GM12875 (cell line): Measurements from ENCODE around the gene SLC6A3.
"Not testable (repeated sequence)": the region's sequence is repeated elsewhere in the genome, so short reads cannot be mapped to it uniquely, and the experiment has no call there.

Source experiments
- H3K4me3 ChIP-seq: one replicate; pipeline ENCODE4 v1.5.1; 2011; ENCODE audit warnings: low read depth, low read length, control low read depth
- TF ChIP-seq, protein P1 (sequence below): IDR thresholded peaks from 2 replicates; pipeline ENCODE4 v1.5.1; 2011; ENCODE audit warnings: low read depth, mild to moderate bottlenecking, control low read depth, inconsistent platforms, low read length, moderate library complexity, borderline replicate concordance; ENCODE audit not compliant: insufficient read depth

Gene SLC6A3

DNA sequence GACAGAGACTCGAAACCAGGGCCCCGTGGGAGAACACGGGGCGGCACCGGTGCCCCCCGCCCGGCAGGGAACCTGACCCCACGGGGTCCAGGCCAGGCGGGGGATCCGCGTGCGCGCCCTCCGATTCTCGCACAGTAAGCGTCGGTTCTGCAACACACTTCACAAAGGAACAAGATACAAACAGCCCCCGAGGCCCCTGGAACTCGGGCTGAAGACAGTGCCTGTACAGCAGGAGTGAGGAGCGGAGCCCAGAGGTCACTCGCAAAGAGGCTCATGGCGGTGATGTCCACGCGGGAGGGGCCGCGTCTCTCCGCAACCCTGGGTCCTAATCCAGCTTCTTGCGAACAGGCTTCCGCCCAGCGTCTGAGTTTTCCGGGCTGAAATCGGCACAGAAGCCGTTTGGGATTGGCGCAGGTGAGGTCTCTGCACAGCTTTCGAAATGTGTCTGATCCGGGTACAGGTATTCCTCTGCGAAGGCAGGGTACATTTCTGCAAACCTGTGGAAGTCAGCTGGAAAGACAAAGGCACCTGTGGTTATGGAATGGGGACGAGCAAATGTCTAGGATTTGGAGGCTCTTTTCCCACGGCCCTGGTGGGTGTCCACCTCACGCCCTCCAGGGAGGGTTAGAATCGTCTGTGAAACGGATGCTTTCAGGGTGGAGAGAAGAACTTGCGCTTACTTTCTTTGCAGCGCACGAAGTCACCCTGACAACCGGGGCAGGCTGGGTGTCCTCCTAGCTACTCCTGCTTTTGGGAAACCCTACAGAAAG, 18.3 kb upstream of the SLC6A3 start:
- TF ChIP-seq, protein P1, sequence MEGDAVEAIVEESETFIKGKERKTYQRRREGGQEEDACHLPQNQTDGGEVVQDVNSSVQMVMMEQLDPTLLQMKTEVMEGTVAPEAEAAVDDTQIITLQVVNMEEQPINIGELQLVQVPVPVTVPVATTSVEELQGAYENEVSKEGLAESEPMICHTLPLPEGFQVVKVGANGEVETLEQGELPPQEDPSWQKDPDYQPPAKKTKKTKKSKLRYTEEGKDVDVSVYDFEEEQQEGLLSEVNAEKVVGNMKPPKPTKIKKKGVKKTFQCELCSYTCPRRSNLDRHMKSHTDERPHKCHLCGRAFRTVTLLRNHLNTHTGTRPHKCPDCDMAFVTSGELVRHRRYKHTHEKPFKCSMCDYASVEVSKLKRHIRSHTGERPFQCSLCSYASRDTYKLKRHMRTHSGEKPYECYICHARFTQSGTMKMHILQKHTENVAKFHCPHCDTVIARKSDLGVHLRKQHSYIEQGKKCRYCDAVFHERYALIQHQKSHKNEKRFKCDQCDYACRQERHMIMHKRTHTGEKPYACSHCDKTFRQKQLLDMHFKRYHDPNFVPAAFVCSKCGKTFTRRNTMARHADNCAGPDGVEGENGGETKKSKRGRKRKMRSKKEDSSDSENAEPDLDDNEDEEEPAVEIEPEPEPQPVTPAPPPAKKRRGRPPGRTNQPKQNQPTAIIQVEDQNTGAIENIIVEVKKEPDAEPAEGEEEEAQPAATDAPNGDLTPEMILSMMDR = no peak
- no peak overlapping the region for H3K4me3 ChIP-seq

DNA sequence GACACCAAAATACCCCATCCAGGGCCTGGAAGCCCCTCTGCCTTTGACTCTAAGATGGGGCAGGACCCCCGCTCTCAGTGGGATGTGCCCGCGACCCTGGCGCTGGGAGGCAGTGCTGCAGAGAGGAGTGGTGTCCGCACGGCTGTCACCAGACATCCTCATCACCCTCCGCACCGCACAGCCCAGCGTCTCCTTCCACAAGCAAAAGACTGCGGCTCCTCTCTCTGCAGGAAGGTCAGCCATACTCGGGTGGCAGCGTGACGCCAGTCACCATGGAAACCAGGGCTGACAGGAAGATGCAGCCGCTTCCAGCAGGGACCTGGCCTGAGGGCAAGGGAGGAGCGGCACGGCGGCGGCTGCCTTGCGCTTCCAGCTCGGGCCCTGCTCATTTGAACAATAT, 17.1 kb upstream of the SLC6A3 start:
- TF ChIP-seq, protein P1 = no peak
- H3K4me3 ChIP-seq = no peak overlapping the region

DNA sequence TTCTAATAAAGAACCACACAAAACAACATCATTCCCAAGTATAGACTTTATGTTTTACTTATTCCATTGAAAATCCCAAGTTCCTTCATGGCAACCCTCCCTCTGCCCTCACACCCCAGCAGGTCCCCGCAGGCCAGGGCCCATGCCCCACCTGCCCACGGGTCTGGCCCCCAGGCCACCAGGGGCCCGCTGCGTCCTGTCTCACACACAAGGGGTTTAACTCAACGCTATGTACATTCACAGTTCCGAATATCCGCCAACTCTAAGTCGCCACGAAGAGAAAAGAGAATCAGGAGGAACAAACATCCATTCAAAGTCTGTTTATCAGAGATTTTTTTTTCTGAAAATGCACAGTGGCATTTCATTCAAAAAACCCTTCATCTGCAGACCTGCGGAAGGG, 16.2 kb upstream of the SLC6A3 start:
- TF ChIP-seq, protein P1 = no peak
- no peak overlapping the region for H3K4me3 ChIP-seq

DNA sequence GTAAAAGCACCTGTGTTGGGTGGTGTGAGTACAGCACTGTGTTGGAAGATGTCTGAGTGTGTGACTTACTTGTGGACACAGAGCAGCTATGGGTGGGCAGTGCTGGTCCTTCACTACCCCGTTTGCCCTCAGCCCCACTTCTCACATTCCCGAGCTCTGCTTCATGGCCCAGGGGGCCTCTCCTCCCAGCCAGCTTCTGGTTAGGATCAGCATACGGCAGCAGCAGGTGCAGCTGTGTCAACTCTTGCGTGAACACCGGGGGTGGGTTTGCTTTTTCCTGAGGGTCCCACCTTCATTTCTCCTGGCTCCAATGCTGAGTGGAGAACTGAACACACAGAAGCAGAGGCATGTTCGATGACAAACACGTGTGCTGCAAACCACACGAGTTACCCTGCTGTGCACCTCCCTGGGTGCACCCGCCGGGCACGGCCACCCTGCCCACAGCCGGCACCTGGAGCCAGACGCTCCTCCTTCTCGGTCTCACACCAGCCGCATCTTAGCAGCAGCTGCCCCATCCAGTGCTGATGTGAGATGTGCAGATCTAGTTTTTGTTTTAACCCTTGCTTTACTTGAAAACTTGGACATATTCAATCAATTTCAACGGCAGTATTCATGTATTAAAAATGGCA, 14.9 kb upstream of the SLC6A3 start:
- H3K4me3 ChIP-seq = no peak overlapping the region
- TF ChIP-seq, protein P1 = no peak

DNA sequence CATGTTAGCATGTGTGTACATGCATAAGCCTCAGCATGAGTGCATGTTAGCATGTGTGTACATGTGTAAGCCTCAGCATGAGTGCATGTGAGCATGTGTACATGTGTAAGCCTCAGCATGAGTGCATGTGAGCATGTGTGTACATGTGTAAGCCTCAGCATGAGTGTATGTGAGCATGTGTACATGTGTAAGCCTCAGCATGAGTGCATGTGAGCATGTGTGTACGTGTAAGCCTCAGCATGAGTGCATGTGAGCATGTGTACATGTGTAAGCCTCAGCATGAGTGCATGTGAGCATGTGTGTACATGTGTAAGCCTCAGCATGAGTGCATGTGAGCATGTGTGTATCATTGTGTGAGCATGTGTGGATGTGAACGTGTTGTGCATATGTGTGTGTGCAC, 14.2 kb upstream of the SLC6A3 start:
- H3K4me3 ChIP-seq = not testable (repeated sequence)

DNA sequence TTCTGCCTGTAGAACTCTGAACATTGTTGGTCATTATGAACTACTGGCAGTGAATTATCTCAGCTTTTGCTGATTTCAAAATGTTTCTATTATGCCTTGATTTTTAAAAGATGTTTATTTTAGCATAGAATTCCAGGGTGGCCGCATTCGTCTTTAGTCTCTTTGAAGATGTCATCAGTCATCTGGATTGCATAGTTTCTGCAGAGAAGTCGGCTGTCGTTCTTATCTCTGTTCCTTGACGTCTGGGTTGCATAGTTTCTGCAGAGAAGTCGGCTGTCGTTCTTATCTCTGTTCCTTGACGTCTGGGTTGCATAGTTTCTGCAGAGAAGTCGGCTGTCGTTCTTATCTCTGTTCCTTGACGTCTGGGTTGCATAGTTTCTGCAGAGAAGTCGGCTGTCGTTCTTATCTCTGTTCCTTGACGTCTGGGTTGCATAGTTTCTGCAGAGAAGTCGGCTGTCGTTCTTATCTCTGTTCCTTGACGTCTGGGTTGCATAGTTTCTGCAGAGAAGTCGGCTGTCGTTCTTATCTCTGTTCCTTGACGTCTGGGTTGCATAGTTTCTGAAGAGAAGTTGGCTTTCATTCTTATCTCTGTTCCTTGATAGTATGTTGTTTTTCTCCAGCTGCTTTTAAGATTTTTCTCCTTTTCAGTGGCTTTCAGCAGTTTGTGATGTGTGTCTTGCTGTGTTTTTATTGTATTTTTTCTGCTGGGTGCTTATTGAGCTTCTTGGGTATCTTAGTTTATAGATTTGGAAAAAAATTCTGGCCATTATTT, 11.1 kb upstream of the SLC6A3 start:
- not testable (repeated sequence) for H3K4me3 ChIP-seq

DNA sequence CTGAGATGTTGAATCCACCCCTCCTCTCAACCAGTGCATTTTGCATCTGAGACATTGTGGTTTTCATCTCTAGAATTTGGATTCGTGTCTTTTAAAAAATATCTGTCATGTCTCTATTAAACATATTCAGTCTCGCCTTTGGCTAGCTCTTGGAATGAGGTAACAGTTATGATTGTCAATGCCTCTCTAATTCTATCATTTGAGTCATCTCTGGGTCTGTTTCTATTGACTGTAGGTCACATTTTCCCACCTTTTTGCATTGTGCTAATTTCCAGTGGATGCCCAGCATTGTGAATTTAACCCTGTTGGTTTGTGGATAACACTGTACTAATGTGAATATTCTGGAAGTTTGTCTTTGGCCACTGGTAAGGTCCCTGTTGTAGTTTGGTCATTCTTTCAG, 8.4 kb upstream of the SLC6A3 start:
- TF ChIP-seq, protein P1 = no peak

More for the DNA sequence above, 8.4 kb upstream of the SLC6A3 start:
- H3K4me3 ChIP-seq = no peak overlapping the region
